ENCODE results near the gene CALCOCO1.
"Not testable (repeated sequence)": the region's sequence is repeated elsewhere in the genome, so short reads cannot be mapped to it uniquely, and the experiment has no call there.

CALCOCO1 gene, protein sequence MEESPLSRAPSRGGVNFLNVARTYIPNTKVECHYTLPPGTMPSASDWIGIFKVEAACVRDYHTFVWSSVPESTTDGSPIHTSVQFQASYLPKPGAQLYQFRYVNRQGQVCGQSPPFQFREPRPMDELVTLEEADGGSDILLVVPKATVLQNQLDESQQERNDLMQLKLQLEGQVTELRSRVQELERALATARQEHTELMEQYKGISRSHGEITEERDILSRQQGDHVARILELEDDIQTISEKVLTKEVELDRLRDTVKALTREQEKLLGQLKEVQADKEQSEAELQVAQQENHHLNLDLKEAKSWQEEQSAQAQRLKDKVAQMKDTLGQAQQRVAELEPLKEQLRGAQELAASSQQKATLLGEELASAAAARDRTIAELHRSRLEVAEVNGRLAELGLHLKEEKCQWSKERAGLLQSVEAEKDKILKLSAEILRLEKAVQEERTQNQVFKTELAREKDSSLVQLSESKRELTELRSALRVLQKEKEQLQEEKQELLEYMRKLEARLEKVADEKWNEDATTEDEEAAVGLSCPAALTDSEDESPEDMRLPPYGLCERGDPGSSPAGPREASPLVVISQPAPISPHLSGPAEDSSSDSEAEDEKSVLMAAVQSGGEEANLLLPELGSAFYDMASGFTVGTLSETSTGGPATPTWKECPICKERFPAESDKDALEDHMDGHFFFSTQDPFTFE

DNA sequence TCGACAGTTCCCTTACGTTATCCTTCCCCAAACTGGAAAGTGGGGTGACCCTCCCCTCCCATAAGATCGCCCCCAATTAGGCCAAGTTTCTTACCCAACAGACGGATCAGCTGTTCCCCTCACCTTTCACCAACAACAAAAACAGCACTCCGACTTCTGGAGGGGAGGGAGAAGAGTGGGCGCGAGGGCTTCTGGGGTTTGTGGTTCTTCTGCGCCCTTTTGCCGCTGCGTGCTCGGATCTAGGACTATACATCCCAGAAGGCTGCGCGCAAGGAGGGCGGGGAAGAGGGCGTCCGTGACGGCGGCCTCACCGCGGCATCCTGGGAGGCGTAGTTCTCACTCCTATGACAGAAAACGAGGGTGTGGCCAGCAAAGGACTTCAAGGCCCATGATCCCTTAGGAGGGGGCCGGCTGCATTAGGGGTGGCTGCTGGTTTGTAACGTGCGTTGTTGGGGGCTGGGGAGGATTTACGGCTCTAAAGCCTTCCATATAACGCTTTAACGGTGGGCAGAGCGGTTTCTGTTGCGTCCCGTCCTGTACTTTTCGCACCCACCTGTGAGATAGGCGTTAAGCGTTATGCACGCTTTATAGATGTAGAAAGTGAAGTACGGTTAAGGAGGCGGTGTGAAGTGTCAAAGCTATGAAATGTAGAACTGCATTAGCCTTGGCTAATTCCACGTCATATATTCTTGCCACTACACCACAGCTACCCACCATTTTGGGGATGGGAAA lies at the start of gene CALCOCO1:
TSS of gene CALCOCO1 (minus strand) at position 143 of the 732 bp plus-strand sequence. CDS start 2,210 bp downstream, outside the sequence.
- DNase-seq, result peak; percentile 98

GRCh38 chr12:53776872-53777271 lies 49.6 kb upstream of the CALCOCO1 start:
- no peak for DNase-seq

DNA sequence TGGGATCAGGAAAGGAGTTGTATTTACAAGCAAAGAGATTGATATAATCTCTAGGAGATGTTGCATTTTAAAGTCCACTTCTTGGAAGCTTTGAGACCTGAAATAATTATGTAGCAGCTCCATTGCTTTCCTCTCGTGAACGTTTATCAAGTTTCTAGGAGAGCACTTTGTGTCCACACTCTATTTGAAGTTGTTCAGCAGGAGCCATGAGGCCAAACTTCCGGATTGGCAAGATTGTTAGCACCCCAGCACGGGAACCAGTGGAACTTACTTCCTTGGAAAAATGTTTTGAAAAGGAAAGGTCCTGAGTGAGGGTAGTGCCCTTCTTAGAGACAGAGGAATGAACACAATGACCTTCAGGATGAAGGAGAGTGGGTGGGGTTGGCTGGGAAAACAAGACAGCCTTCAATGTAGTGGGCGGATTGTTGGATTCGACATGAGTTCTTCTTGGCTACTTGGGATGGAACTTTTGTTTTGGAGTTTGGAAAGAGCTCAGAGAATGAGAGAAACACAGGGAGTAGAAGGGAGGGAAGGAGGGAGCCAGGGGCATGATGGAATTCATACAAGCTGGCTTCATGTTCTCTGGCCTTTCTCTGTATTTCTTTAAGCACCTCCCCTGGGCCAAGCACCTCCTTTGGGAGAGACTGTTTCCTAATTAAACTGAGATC lies 48.4 kb upstream of the CALCOCO1 start:
- DNase-seq, result no peak

DNA sequence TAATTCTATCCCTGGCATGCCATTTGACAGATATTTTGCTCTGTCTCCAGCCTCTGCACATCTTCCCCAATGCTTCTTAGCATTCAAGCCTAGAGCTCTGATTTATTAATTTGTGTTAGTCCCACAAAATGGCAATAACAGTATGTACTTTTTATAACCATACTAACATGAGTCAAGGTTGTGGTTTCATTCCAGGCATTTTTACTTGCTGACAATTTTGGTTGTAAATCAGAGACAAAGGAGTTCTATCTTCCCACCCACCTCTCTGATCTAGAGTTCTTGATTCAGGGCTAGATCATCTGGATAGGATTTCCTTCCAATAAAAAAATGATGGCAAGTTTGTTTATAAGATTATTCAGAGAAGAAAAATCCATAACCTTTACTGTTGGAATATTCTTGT lies 43.0 kb upstream of the CALCOCO1 start:
- peak; percentile 96 for DNase-seq

DNA sequence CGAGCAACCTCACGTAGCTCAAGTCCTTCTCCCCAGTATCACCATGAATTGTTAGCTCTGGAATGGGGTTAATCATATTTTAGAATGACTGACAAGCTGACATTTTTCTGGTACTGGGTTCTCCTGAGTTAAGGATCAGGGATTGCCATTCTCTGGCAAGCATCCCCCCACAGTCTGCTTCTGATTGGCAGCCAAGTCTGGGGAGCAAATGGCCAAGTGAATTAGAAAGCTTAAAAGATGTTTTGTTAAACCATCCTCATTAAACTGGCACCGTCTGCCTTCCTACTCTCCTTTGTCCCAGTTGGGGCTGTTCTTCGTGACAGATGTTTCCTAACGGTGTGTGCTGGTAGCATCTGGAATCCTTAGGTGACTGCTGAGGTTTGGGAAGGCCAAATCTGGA lies 41.7 kb upstream of the CALCOCO1 start:
- DNase-seq, result no peak

DNA sequence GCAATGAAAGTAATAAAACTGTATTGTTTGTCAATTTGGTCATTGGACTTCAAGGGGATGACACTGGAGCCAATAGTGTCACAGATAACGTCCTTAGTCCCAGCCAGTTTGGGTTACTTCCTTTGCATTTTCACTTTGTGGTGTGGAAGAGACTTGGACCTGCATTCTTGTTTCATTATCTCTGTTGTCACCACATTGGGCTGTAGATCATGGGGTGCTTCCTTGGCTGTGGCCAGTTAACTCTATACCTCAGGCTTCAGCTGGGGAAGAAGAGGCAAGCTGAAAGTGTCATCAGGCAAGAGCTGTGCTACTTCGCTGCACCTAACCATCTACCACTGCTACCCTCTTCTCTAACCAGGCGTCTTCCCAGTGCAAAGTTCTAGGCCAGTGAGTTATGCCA lies 39.6 kb upstream of the CALCOCO1 start:
- peak; percentile 28 for DNase-seq

DNA sequence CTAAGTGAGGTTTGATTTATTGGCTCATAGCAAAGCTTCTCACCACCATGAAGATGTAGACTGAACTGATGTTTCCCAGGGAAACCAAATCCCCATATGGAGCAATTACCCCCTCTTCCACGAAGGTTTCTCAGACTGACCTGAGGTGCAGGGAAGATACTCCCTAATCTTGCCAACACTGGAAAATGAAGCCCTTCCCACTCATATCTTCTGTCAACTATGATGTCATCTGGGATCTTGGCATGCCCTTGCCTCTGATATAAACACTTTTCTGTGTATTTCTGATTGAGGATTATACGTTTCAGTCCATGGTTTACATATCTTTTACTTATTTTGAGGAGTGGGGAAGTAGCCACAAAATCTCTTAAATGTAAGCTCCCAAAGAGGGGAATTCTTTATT lies 38.6 kb upstream of the CALCOCO1 start:
- no peak for DNase-seq

DNA sequence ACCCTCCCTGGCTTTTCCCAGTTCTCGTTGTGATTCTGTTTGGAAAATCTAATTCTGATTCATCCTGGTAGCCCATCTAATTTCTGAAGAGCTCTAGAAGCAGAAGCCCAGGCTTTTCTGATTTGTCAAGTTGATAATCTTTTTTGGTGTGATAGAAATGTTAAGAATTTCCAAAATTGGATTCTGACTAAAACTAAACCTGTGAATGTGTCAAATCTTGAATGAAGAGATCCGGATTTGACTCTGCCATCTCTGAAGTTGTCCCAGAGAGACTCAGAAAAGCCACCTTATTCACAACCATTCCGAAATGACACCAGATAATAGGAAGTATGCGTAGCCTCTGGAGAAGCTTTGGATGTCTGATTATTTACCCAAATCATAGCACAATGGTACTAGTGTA lies 37.4 kb upstream of the CALCOCO1 start:
- DNase-seq, result no peak

- DNase-seq, result not testable (repeated sequence)
Observed at GRCh38 chr12:53762793-53763192, 35.5 kb upstream of the CALCOCO1 start.

- DNase-seq, result no peak
Observed at GRCh38 chr12:53761306-53761705, 34.1 kb upstream of the CALCOCO1 start.

GRCh38 chr12:53759261-53759660 lies 32.0 kb upstream of the CALCOCO1 start:
- DNase-seq, result no peak

DNA sequence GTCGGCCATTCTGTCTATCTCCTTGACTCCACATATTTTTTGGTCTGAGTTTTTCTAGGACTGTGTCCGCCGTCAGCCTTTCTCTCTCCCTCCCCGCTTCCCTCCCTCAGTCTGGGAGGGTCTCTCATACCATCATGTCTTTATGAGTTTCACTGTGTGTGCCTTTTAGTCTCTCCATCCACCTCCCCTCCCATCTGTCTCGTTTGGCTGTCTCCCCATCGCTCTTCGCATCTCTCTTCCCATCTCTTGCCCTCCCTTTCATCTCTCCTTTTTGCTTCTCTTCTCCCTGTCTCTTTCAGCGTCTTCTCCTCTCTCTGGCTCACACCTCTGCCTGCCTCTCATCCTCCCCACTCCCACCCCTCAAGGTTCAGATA lies 31.5 kb upstream of the CALCOCO1 start:
- no peak for DNase-seq

DNA sequence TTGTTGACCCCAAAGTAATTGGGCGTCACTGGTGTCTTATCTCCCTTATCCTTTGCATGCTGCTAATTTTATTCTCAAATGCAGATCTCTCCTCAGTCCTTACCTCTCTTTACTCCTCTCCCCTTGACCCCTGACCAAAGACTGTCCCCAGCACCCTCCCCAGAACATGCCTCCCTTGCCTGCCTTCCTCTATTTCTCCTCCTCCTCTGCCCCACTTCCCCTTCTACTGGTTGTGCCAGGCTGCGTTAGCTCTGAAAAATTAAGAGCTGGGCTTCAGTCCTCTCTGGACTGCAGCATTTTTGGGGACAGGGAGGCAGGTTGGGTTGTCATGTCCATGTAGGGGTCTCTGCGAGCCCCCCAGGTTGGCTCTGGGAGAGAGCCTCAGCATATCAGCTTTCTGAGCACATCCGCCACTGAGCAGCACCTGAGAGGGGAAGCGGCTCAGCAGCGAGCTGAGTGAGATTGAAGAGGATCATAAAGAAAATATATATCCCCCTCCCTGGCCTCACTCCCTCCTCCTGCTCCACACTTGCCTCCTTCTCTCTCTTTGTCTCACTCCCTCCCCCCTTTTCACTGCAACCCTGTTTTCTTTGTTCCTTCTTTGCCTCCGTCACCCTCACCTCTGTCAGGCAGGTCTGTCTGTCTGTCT lies 31.0 kb upstream of the CALCOCO1 start:
- no peak for DNase-seq

DNA sequence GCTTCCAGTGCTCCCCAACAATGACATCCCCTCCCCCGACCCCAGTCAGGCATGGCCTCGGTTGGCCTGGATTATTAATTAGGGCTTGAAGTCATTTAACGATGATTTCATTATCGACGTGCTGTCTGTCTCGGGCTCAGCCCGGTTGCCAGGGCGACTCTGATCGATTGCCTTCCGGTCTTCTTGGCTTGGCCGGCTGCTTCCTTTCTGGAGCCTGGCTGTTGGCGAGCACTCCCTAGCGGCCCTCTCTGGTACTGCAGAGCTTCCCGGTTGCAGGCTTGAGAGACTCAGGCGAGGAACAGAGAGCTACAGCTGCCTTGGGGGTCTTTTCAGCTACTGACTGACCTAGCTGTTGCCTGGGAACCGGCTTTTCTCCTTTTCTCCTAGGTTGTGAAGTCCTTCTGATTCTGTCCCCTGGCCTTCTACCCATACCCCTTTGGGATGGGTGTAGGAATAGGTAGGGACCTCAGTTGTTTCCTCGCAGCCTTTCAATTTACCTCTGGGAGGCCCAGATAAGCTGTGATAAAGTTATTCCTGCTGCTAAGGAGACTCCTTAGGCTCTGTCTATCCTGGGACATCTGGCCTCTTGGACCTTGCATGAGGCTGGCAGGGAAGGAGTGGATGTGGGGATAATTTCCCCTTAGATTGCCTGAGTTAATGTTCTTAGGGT lies 30.0 kb upstream of the CALCOCO1 start:
- peak; percentile 61 for DNase-seq

GRCh38 chr12:53756300-53757100 lies 29.2 kb upstream of the CALCOCO1 start:
- DNase-seq, result no peak

GRCh38 chr12:53755893-53756292 lies 28.6 kb upstream of the CALCOCO1 start:
- DNase-seq, result no peak

DNA sequence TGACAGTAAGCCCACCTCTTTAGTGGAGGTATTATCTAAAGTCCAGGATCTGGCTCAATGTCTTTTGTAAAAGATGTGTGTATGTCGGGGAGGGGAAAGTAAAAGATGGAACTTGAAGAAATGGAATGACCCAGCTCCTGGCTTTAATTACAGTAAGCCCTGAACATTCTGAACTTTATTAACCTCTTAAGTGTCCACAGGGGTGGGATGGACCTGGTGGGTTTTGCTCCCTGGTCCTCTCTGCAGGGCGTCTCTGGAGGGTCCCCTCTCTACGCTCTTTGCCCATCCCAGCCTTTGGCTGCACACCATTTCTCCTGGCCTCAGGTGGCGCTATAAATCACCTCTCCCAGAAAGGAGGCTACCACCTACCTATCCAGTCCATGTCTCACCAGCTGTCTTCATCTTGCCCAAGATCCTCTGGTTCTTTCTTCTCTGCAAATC lies 28.2 kb upstream of the CALCOCO1 start:
- no peak for DNase-seq

- DNase-seq, result peak; percentile 37
Observed at GRCh38 chr12:53754633-53755264, 27.5 kb upstream of the CALCOCO1 start.

- DNase-seq, result no peak
Observed at GRCh38 chr12:53754188-53754585, 26.9 kb upstream of the CALCOCO1 start.

- DNase-seq, result no peak
Observed at GRCh38 chr12:53752621-53753020, 25.4 kb upstream of the CALCOCO1 start.

DNA sequence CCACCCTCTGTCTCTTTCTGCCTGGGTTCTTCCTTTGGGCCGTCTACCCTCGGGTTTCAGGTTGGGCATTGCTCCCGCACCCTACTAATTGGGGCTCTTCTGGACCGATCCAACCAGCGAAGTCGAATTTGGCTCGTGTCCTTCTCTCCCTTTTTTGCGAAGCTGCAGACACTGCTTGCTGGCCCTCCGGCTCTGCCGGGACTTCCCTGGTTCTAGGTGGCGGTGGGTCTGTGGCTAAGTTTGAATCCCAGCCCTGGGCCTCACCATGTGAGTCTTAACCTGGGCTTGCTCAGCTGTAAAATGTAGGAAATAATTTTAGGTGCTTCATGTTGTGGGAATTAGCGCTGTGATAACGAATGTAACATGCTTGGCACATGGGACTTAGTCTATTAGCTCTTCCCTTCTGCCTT lies 24.9 kb upstream of the CALCOCO1 start:
- no peak for DNase-seq

Data from fibroblast of skin of right biceps (primary cell).